Measurements from ENCODE around the gene GLIS1. TPM values are rescaled to one million over a fixed set of nuclear protein-coding genes. Genes with fewer than 3 reads are reported as not detected.

GLIS1 gene
- polyA plus RNA-seq, 1 donor (not counting 4 experiments of a cell fraction or from before 2014, with no cell fraction given), result not detected

GRCh38 chr1:53683986-53684740 is 54.8 kb downstream of the GLIS1 start:
- Histone ChIP-seq H3K27me3 (ENCODE audit: control insufficient read depth, extremely low read depth, insufficient read depth, low read length) (peaks cover 56% of the 10 kb centered on the region), H4K20me1 (ENCODE audit: control insufficient read depth, extremely low read depth, insufficient read depth, low read length) (peaks cover 2% of the 10 kb centered on the region), H2AFZ (ENCODE audit: control insufficient read depth, low read length) (no peak overlapping the region), H3K9ac (ENCODE audit: control insufficient read depth, extremely low read depth, insufficient read depth, low read length) (no peak overlapping the region), H3K4me2 (ENCODE audit: control insufficient read depth, extremely low read depth, insufficient read depth, low read depth, low read length) (no peak overlapping the region), H3K79me2 (ENCODE audit: control insufficient read depth, insufficient read depth, low read length) (no peaks in the 10 kb centered on the region), H3K9me3 (ENCODE audit: control insufficient read depth, low read depth, low read length) (no peaks in the 10 kb centered on the region), H3K36me3 (ENCODE audit: control insufficient read depth in 2 of 2, extremely low read depth in 1 of 2, insufficient read depth in 2 of 2, low read length in 2 of 2) (no peaks in the 10 kb centered on the region), H3K4me3 (ENCODE audit: control insufficient read depth in 2 of 3, extremely low read depth in 1 of 3, insufficient read depth in 2 of 3, low read depth in 1 of 3, low read length in 3 of 3) (no peak overlapping the region), H3K9me1 (ENCODE audit: control insufficient read depth, extremely low read depth, insufficient read depth, low read length) (no peaks in the 10 kb centered on the region), H3K4me1 (ENCODE audit: control insufficient read depth, extremely low read depth, insufficient read depth, low read length) (no peaks in the 10 kb centered on the region), H3K27ac (ENCODE audit: control insufficient read depth, insufficient read depth, low read length) (no peak overlapping the region)
- FAIRE-seq (no peak), DNase-seq (ENCODE audit: low read depth, low spot score) (no peak)
- no peak for TF ChIP-seq EZH2 (IDR thresholded peaks at IDR 0.05; ENCODE audit: low read length)
- TF ChIP-seq, protein P1, sequence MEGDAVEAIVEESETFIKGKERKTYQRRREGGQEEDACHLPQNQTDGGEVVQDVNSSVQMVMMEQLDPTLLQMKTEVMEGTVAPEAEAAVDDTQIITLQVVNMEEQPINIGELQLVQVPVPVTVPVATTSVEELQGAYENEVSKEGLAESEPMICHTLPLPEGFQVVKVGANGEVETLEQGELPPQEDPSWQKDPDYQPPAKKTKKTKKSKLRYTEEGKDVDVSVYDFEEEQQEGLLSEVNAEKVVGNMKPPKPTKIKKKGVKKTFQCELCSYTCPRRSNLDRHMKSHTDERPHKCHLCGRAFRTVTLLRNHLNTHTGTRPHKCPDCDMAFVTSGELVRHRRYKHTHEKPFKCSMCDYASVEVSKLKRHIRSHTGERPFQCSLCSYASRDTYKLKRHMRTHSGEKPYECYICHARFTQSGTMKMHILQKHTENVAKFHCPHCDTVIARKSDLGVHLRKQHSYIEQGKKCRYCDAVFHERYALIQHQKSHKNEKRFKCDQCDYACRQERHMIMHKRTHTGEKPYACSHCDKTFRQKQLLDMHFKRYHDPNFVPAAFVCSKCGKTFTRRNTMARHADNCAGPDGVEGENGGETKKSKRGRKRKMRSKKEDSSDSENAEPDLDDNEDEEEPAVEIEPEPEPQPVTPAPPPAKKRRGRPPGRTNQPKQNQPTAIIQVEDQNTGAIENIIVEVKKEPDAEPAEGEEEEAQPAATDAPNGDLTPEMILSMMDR (optimal IDR thresholded peaks at IDR 0.05 in 1 of 3, IDR thresholded peaks at IDR 0.05 in 1 of 3, conservative IDR thresholded peaks at IDR 0.05 in 1 of 3; ENCODE audit: extremely low read depth in 1 of 3, insufficient read depth in 2 of 3, low read length in 3 of 3), result no peak
- dilution Hi-C loops (cut with MboI; ENCODE audit: extremely low pct_ligation_motif_present, low sequenced_read_pairs), result no loop called here

- H3K9me3 ChIP-seq (ENCODE audit: control insufficient read depth, low read depth, low read length), result no peaks in the 10 kb centered on the region
- peaks cover 49% of the 10 kb centered on the region for H3K27me3 ChIP-seq (ENCODE audit: control insufficient read depth, extremely low read depth, insufficient read depth, low read length)
- H3K79me2 ChIP-seq (ENCODE audit: control insufficient read depth, insufficient read depth, low read length), result no peaks in the 10 kb centered on the region
- H3K4me1 ChIP-seq (ENCODE audit: control insufficient read depth, extremely low read depth, insufficient read depth, low read length), result no peaks in the 10 kb centered on the region
- no peak overlapping the region for H2AFZ ChIP-seq (ENCODE audit: control insufficient read depth, low read length)
- DNase-seq (ENCODE audit: low read depth, low spot score), result no peak
- dilution Hi-C loops (cut with MboI; ENCODE audit: extremely low pct_ligation_motif_present, low sequenced_read_pairs), result no loop called here
- no peak overlapping the region for H3K27ac ChIP-seq (ENCODE audit: control insufficient read depth, insufficient read depth, low read length)
- TF ChIP-seq, protein P1 (optimal IDR thresholded peaks at IDR 0.05 in 1 of 3, IDR thresholded peaks at IDR 0.05 in 1 of 3, conservative IDR thresholded peaks at IDR 0.05 in 1 of 3; ENCODE audit: extremely low read depth in 1 of 3, insufficient read depth in 2 of 3, low read length in 3 of 3), result no peak
- no peak for TF ChIP-seq EZH2 (IDR thresholded peaks at IDR 0.05; ENCODE audit: low read length)
- no peaks in the 10 kb centered on the region for H3K36me3 ChIP-seq (ENCODE audit: control insufficient read depth in 2 of 2, extremely low read depth in 1 of 2, insufficient read depth in 2 of 2, low read length in 2 of 2)
- H3K4me3 ChIP-seq (ENCODE audit: control insufficient read depth in 2 of 3, extremely low read depth in 1 of 3, insufficient read depth in 2 of 3, low read depth in 1 of 3, low read length in 3 of 3), result no peak overlapping the region
- FAIRE-seq, result no peak
- no peak overlapping the region for H3K4me2 ChIP-seq (ENCODE audit: control insufficient read depth, extremely low read depth, insufficient read depth, low read depth, low read length)
- no peaks in the 10 kb centered on the region for H3K9me1 ChIP-seq (ENCODE audit: control insufficient read depth, extremely low read depth, insufficient read depth, low read length)
- H4K20me1 ChIP-seq (ENCODE audit: control insufficient read depth, extremely low read depth, insufficient read depth, low read length), result peaks cover 2% of the 10 kb centered on the region
- H3K9ac ChIP-seq (ENCODE audit: control insufficient read depth, extremely low read depth, insufficient read depth, low read length), result no peak overlapping the region
Measured at GRCh38 chr1:53682881-53683280, 56.1 kb downstream of the GLIS1 start.

Measured in keratinocyte (primary cell).